HepG2 (cell line): ENCODE measurements around the gene UTF1. TPM values are rescaled to one million over a fixed set of nuclear protein-coding genes. Genes with fewer than 3 reads are reported as not detected.

Source experiments
- ATAC-seq: fragments of 200-7000 bp; cut with Tn5 transposase; 3 replicates; pipeline ENCODE4 v1.9.1; 2020; ENCODE audit warnings: mild to moderate bottlenecking, moderate library complexity
- BruUV-seq: library from RNA; stranded (reverse); fragments of 400-500 nt; replicated peaks from 2 replicates; lab custom pipeline; 2021; lab: Mats Ljungman, UMichigan
- CTCF ChIA-PET: fragments of 300-600 bp; formaldehyde crosslinking; extraction: SDS; loops from one replicate; lab custom pipeline; 2021; ENCODE audit warnings: low total read pairs, inconsistent platforms, low intra/inter-chr PET ratio; lab: Yijun Ruan, JAX
- POLR2A ChIA-PET: fragments of 350-600 bp; sonication (Branson Sonifier 250); formaldehyde crosslinking; loops from one replicate; lab custom pipeline; 2020; ENCODE audit warnings: antibody characterized with exemption, inconsistent platforms; lab: Yijun Ruan, JAX
- DNase-seq: peaks from one replicate; pipeline ENCODE4 v3.0.0-alpha.2; 2015; ENCODE audit warnings: low spot score
- FAIRE-seq: peaks from 3 replicates; lab custom pipeline; 2011; peaks lifted over from hg19 to GRCh38; lab: Jason Lieb, UNC
- H2AFZ ChIP-seq: one replicate; pipeline ENCODE4 v1.6.1; 2011; ENCODE audit warnings: low read length, inconsistent platforms
- H3K27ac ChIP-seq: fragments of 300-600 bp; 3 replicates; pipeline ENCODE4 v1.8.0; 2011; ENCODE audit warnings: mixed run types, mild to moderate bottlenecking, mixed read lengths, low read length, inconsistent platforms; ENCODE audit not compliant: insufficient read depth; ENCODE audit errors: extremely low read length
- H3K27me3 ChIP-seq, 2 experiments: fragments of 200-600 bp in 1 of 2; 2 replicates in 1 of 2; 3 replicates in 1 of 2; pipeline versions ENCODE4 v1.6.0 to v1.8.0; 2011; ENCODE audit warnings: low read length in 2 of 2, mild to moderate bottlenecking in 2 of 2, moderate library complexity in 2 of 2, inconsistent platforms in 1 of 2; ENCODE audit not compliant: insufficient read depth in 2 of 2, control insufficient read depth in 1 of 2
- H3K36me3 ChIP-seq, 2 experiments: fragments of 200-600 bp in 1 of 2; replicated peaks in 1 of 2; 2 replicates in 1 of 2; 3 replicates in 1 of 2; pipeline versions ENCODE4 v1.5.1 to v1.8.0; 2011; ENCODE audit warnings: low read length in 2 of 2, inconsistent platforms in 1 of 2; ENCODE audit not compliant: insufficient read depth in 2 of 2, control insufficient read depth in 1 of 2
- H3K4me1 ChIP-seq: 2 replicates; pipeline ENCODE4 v1.5.1; 2012; ENCODE audit warnings: low read length, inconsistent platforms; ENCODE audit not compliant: insufficient read depth
- H3K4me2 ChIP-seq: 2 replicates; pipeline ENCODE4 v1.6.0; 2011; ENCODE audit warnings: low read depth, low read length, inconsistent platforms
- H3K4me3 ChIP-seq, 3 experiments: fragments of 200-600 bp in 1 of 3; sonication (generic), shearing (Covaris generic) in 1 of 3; replicated peaks in 1 of 3; 2 replicates each; pipeline ENCODE4 v1.5.1; 2011 to 2016; ENCODE audit warnings: low read length in 3 of 3, inconsistent platforms in 2 of 3, low read depth in 2 of 3, mild to moderate bottlenecking in 2 of 3, control low read depth in 1 of 3, mixed read lengths in 1 of 3; ENCODE audit not compliant: insufficient read depth in 1 of 3
- H3K79me2 ChIP-seq: one replicate; pipeline ENCODE4 v1.6.1; 2011; ENCODE audit warnings: low read length, inconsistent platforms; ENCODE audit not compliant: insufficient read depth
- H3K9ac ChIP-seq: 2 replicates; pipeline ENCODE4 v1.6.0; 2011; ENCODE audit warnings: mild to moderate bottlenecking, low read depth, low read length, inconsistent platforms; ENCODE audit not compliant: insufficient read depth
- H3K9me3 ChIP-seq: 2 replicates; pipeline ENCODE4 v1.5.1; 2012; ENCODE audit warnings: mild to moderate bottlenecking, low read length
- H4K20me1 ChIP-seq: 2 replicates; pipeline ENCODE4 v1.6.0; 2011; ENCODE audit warnings: inconsistent platforms, mild to moderate bottlenecking, low read length, moderate library complexity; ENCODE audit not compliant: insufficient read depth
- BRCA1 ChIP-seq: sonication (generic); formaldehyde crosslinking; IDR thresholded peaks from 2 replicates; pipeline ENCODE4 v1.4.0; 2020; ENCODE audit warnings: missing genetic modification reagents
- JUN ChIP-seq: sonication (generic); formaldehyde crosslinking; IDR thresholded peaks from 2 replicates; pipeline ENCODE4 v1.4.0; 2020; ENCODE audit warnings: mild to moderate bottlenecking, missing genetic modification reagents
- KDM2A ChIP-seq: sonication (generic); formaldehyde crosslinking; IDR thresholded peaks from 2 replicates; pipeline ENCODE4 v1.4.0; 2020; ENCODE audit warnings: low read depth, missing genetic modification reagents, borderline replicate concordance
- KLF15 ChIP-seq: sonication (generic); formaldehyde crosslinking; IDR thresholded peaks from 2 replicates; pipeline ENCODE4 v1.8.1; 2023; ENCODE audit warnings: borderline replicate concordance, mild to moderate bottlenecking, inconsistent platforms, missing genetic modification reagents, mixed read lengths
- MTF1 ChIP-seq: sonication (generic); formaldehyde crosslinking; IDR thresholded peaks from 2 replicates; pipeline ENCODE4 v1.5.0; 2020; ENCODE audit warnings: missing genetic modification reagents
- NR2F1 ChIP-seq, 2 experiments: fragments of 450-650 bp in 1 of 2; formaldehyde crosslinking in 1 of 2; IDR thresholded peaks; 2 replicates each; pipeline versions ENCODE4 v1.5.0 to v1.6.1; 2016 to 2020; ENCODE audit warnings: mild to moderate bottlenecking in 1 of 2, missing compliant biosample characterization in 1 of 2, missing genetic modification reagents in 1 of 2, moderate library complexity in 1 of 2
- SIX1 ChIP-seq: sonication (generic); formaldehyde crosslinking; IDR thresholded peaks from 2 replicates; pipeline ENCODE4 v1.4.0; 2020; ENCODE audit warnings: missing genetic modification reagents, borderline replicate concordance
- SUZ12 ChIP-seq: fragments of 150-350 bp; IDR thresholded peaks from 2 replicates; pipeline ENCODE4 v1.6.1; 2014; ENCODE audit warnings: low read depth, low read length
- TOE1 ChIP-seq: sonication (generic); formaldehyde crosslinking; IDR thresholded peaks from 2 replicates; pipeline ENCODE4 v1.4.0; 2020; ENCODE audit warnings: mild to moderate bottlenecking, missing genetic modification reagents
- ZBTB40 ChIP-seq, 2 experiments: fragments of 450-650 bp in 1 of 2; sonication (generic) in 1 of 2; formaldehyde crosslinking in 1 of 2; IDR thresholded peaks; 2 replicates each; pipeline versions ENCODE4 v1.6.1 to v1.8.0; 2016 to 2022; ENCODE audit warnings: antibody characterized with exemption in 1 of 2, mild to moderate bottlenecking in 1 of 2, missing genetic modification reagents in 1 of 2
- ZNF12 ChIP-seq: sonication (generic); formaldehyde crosslinking; IDR thresholded peaks from 2 replicates; pipeline ENCODE4 v1.5.0; 2020; ENCODE audit warnings: missing genetic modification reagents
- ZNF441 ChIP-seq: sonication (generic); formaldehyde crosslinking; IDR thresholded peaks from 2 replicates; pipeline ENCODE4 v1.7.0; 2021; ENCODE audit warnings: missing genetic modification reagents, borderline replicate concordance
- ZNF782 ChIP-seq: sonication (generic); formaldehyde crosslinking; IDR thresholded peaks from 2 replicates; pipeline ENCODE4 v1.4.0; 2020; ENCODE audit warnings: missing genetic modification reagents, mild to moderate bottlenecking, borderline replicate concordance
- WGBS: methylation state at CpG from one replicate; pipeline ENCODE4 v1.1.6; 2017; ENCODE audit warnings: low lambda C conversion rate; 5-methylcytosine and 5-hydroxymethylcytosine counted together
- in situ Hi-C: cut with HindIII; loops from 2 replicates; pipeline ENCODE4 v1.10.0; 2017; ENCODE audit warnings: low pct_unique_long_range_greater_than_20kb; ENCODE audit not compliant: extremely low pct_ligation_motif_present
- intact Hi-C: fragments of 100-400 bp; cut with micrococcal nuclease; formaldehyde crosslinking; loops from one replicate; pipeline ENCODE4 v1.10.0; 2022; ENCODE audit not compliant: unreplicated experiment
- polyA plus RNA-seq, 8 experiments: library from polyadenylated mRNA; depleted of rRNA in 3 of 8; stranded (reverse) in 7 of 8; unstranded in 1 of 8; fragments of >200 nt; fragmentation: Illumina TruSeq in 4 of 8; extraction: Trizol in 4 of 8; gene quantifications; 2 replicates each; pipeline versions ENCODE4 v1.2.1 to v1.2.3, GENCODE V29; 2011 to 2016; ENCODE audit warnings: low read depth in 4 of 8, missing spikeins in 1 of 8, mixed read lengths in 1 of 8; ENCODE audit not compliant: insufficient read depth in 1 of 8
- total RNA-seq, 5 experiments: library from RNA; depleted of rRNA; stranded (reverse); fragments of >200 nt; fragmentation: Illumina TruSeq; extraction: Trizol; gene quantifications; 2 replicates each; pipeline ENCODE4 v1.2.3, GENCODE V29; 2016; ENCODE audit warnings: low read depth in 1 of 5
- TF ChIP-seq, protein P1 (sequence below): sonication (generic); formaldehyde crosslinking; IDR thresholded peaks from 2 replicates; pipeline ENCODE4 v1.4.0; 2020; ENCODE audit warnings: missing genetic modification reagents

The UTF1 gene
- total and polyA plus RNA-seq, 2 of the 13 experiments (the other 11 are each of a cell fraction or from before 2014, with no cell fraction given) = not detected

DNA sequence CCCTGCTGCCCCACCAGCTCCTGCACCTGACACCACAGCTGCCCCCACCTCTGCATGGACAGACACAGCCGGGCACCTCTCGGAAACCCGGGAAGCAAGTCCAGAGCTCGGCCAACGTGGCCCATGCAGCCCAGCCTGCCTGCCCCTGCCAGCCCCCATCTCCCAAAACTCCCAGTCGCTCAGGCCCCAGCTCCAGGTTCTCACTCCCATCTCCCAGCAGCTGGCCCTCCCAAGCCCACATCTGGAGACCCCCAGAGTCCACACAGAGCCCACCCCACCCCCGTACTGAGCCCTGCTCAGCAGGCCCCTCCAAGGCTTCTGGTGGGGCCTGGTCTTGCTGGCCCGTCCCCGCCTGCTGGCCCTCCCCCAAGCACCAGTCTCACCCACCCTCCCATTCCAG lies 32.2 kb upstream of the UTF1 start:
- Histone ChIP-seq H2AFZ (no peak overlapping the region), H3K27ac (no peak overlapping the region), H3K4me3 (no peak overlapping the region), H3K79me2 (no peaks in the 10 kb centered on the region), H4K20me1 (no peaks in the 10 kb centered on the region), H3K36me3 (no peaks in the 10 kb centered on the region), H3K9ac (no peak overlapping the region), H3K4me1 (no peaks in the 10 kb centered on the region), H3K27me3 (peaks cover 32 to 78% of the 10 kb centered on the region in 2 experiments; a peak in 4 of 5 replicates), H3K4me2 (no peak overlapping the region), H3K9me3 (no peaks in the 10 kb centered on the region)
- TF ChIP-seq KLF15 (CRISPR knock-in tag) (no peak), ZBTB40 (IDR thresholded peaks at IDR 0.05) (no peak), ZBTB40 (CRISPR knock-in tag; IDR thresholded peaks at IDR 0.05) (no peak), KDM2A (CRISPR knock-in tag) (no peak), BRCA1 (CRISPR knock-in tag) (no peak), ZNF782 (CRISPR knock-in tag) (no peak), ZNF12 (CRISPR knock-in tag) (no peak), TOE1 (CRISPR knock-in tag) (no peak), SUZ12 (no peak), SIX1 (CRISPR knock-in tag) (no peak), ZNF441 (CRISPR knock-in tag) (no peak), NR2F1 (CRISPR knock-in tag; IDR thresholded peaks at IDR 0.05) (no peak), JUN (no peak), MTF1 (no peak)
- TF ChIP-seq, protein P1, sequence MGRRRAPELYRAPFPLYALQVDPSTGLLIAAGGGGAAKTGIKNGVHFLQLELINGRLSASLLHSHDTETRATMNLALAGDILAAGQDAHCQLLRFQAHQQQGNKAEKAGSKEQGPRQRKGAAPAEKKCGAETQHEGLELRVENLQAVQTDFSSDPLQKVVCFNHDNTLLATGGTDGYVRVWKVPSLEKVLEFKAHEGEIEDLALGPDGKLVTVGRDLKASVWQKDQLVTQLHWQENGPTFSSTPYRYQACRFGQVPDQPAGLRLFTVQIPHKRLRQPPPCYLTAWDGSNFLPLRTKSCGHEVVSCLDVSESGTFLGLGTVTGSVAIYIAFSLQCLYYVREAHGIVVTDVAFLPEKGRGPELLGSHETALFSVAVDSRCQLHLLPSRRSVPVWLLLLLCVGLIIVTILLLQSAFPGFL (CRISPR knock-in tag) = no peak
- intact Hi-C loops (no loop called here), in situ Hi-C loops (no loop called here)
- DNase-seq = no peak
- no TSS peak for BruUV-seq
- ATAC-seq = no peak
- CTCF ChIA-PET = no interaction called here
- WGBS = 38% methylated on average over 4 of the region's 9 CpGs
- POLR2A ChIA-PET = no interaction called here
- no peak for FAIRE-seq
